ENCODE results near the gene LMO7.

DNA sequence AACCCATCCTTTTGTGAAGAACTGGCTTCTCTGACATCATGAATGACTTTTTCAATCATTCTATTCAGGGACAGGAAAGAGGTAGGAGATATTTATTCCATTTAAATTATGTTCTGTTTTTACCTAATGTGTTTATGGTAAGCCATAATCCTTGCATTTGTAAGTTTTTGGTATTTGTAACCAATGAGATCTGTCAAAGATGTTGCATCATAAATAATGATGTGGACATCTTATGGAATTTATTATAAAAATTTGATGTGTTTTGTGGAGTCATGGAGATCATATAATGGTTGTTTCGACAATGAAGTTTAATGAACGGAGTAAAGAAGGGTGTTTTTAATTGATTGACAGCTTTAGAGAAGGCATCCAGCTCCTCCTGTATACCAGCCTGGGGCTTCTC lies 67.6 kb downstream of the LMO7 start:
- TF ChIP-seq, protein P1, sequence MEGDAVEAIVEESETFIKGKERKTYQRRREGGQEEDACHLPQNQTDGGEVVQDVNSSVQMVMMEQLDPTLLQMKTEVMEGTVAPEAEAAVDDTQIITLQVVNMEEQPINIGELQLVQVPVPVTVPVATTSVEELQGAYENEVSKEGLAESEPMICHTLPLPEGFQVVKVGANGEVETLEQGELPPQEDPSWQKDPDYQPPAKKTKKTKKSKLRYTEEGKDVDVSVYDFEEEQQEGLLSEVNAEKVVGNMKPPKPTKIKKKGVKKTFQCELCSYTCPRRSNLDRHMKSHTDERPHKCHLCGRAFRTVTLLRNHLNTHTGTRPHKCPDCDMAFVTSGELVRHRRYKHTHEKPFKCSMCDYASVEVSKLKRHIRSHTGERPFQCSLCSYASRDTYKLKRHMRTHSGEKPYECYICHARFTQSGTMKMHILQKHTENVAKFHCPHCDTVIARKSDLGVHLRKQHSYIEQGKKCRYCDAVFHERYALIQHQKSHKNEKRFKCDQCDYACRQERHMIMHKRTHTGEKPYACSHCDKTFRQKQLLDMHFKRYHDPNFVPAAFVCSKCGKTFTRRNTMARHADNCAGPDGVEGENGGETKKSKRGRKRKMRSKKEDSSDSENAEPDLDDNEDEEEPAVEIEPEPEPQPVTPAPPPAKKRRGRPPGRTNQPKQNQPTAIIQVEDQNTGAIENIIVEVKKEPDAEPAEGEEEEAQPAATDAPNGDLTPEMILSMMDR (IDR thresholded peaks at IDR 0.05 in 8 of 11, conservative IDR thresholded peaks at IDR 0.05 in 3 of 11) = no peak
- TF ChIP-seq POLR2AphosphoS5 (IDR thresholded peaks at IDR 0.05) (no peak), POLR2A (IDR thresholded peaks at IDR 0.05) (no peak)

Data from spleen (tissue), 7 donors.